Pulmonary artery endothelial cell (primary cell): Measurements from ENCODE around the gene MFN1. TPM values are rescaled to one million over a fixed set of nuclear protein-coding genes. Genes with fewer than 3 reads are reported as not detected.

Source experiments
- DNase-seq: peaks from one replicate; pipeline ENCODE4 v3.0.0-alpha.2; 2011; ENCODE audit warnings: low read depth, low spot score
- total RNA-seq: library from RNA; depleted of rRNA; stranded (reverse); fragments of >200 nt; gene quantifications from 2 replicates; pipeline ENCODE4 v1.2.3, GENCODE V29; 2014

MFN1 gene
- total RNA-seq, 1 donor from 2014 or later = 48.5 TPM

DNA sequence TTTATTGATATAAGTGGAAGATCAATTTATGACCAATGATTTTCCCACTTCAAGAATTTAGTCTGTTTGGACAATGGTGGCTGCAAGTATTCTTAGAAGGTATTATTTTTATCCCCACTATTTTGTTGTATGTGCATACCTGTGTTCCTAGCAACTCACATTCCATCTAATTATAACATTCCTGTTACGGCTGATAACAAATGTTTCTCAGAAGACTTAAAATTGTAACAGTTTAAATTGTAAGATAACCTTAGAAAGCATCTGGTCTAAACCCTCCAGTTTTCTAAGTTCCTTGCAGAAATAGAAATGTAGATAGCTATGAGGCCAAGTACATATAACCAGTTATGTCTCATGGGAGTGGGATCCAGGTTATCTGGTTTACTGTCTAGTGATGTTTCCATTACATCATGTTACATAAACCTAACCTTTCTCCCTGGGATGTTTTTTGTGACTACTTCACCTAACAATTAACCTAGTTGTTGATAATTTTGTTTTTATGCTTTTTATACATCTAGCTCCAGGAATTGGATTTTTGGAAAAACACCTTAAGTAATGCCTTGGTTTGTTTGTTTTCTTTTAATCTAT, 11.1 kb upstream of the MFN1 start:
- DNase-seq = no peak

DNA sequence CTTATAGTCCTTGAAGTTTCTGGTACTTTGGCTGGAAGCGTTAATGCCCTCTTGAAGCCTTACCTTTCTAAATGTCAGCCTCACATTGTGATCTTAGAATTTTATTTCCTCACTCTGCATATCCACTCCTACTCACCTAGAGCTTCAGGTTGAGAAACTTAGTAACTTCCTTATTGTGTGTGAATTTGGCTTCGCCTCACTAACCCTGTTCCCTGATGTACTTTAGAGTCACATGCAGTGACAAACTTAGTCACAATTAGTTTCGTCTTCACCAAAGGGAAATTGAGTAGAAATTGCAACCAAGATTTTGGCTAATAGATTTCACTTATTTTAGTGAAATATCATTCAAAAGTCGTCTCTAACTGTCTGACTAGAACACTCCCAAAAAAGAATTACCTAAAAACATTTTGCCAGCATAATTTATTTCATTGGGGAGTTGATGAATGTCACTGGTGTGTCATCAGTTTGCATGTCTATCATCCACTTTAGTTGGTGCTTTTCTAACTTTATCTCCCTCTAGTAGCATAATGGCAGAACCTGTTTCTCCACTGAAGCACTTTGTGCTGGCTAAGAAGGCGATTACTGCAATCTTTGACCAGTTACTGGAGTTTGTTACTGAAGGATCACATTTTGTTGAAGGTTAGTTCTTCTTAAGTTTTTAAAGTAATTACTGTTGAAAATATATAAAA, 960 bp downstream of the MFN1 start:
- no peak for DNase-seq

DNA sequence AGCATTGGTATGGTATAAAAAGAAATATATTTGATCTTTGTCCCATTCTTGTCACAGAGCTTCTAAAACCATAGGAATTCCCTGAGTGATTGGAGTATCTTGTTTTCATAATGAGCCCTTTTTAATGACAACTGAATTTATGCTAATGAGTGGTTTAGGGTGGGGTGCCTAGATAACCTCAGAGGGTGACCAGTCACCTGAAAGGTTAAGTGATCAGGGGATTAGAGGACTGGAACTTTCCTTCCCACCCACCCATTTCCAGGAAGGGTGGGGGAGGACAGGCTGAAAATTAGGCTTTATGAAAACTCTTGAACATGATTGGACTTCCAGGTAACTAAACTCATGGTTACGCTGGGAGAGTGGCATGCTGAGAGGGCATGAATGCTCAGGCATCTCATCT, 8.5 kb downstream of the MFN1 start:
- DNase-seq = no peak

DNA sequence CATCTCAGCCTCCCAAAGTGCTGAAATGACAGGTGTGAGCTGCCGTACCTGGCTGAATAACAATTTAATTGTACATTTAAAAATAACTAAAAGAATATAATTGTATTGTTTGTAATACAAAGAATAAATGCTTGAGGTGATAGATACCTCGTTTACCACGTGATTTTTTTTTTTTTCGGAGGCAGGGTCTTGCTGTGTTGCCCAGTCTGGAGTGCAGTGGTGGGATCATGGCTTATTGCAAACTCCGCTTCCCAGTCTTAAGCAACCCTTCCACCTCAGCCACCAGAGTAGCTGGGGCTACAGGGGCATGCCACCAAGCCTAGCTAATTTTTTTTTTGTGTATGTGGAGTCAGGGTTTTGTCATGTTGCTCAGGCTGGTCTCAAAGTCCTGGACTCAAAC, 15.8 kb downstream of the MFN1 start:
- no peak for DNase-seq

DNA sequence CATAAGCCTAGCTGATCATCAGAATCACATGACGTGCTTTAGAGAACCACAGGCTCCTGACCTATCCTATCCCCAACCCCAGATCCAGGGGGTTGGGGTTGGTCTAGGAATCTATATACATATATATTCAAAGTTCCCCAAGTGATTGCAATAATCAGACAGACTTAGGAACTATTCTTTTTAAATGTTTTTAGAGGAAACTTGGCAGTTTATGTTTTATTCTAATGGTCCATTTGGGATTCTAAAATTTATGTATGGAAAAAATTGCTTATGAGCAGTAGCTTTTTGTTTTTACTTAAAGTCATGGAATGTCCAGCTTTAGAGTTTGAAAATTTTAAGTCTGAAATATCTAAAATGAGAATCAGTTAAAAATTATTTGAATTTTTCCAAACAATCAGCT, 22.1 kb downstream of the MFN1 start:
- no peak for DNase-seq

DNA sequence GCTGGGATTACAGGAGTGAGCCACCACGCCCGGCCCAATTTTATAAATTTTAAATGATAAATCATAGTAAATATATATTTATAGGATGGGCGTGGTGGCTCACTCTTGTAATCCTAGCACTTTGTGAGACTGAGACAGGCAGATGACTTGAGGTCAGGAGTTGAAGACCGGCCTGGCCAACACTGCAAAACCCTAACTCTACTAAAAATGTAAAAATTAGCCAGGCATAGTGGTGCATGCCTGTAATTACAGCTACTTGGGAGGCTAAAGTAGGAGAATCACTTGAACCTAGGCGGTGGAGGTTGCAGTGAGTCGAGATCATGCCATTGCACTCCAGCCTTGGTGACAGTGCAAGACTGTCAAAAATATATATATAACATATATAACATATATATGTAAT, 26.4 kb downstream of the MFN1 start:
- no peak for DNase-seq

DNA sequence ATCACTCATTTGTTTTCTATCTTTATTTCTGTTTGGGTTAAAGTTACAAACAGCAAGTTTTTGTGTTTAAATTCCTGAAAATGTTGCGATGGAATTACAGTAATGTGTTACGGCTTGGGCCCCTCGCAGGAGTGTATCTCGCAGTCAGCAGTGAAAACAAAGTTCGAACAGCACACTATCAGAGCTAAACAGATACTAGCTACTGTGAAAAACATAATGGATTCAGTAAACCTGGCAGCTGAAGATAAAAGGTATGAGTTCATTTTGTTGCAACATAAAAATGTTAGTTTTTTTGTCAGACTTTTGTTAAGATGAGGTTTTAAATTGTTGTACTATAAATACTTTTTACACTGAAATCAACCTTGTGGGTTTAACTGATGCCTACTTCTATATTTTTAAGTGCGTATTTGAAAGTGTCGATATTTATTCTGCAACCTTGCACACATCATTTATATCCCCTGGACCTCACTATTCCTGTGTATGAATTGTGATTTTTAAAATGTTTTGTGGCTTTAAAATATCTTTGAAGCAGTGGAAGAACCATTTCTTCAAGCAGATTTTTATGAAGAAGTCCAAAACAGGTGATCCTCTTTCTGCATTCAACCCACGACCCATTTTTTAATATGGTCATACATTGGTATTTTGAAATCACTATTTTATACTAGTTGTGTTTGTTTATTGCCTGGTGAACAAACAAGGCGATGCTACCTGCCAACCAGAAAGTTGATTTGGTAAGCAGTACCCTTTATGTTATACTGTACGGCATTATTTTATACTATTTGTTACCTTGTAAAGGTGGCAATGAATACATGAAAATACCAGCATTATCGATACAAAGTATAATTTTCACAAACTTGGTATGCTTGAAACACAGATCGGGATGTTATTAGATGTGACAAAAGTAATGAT, 27.8 kb downstream of the MFN1 start:
- DNase-seq = no peak

DNA sequence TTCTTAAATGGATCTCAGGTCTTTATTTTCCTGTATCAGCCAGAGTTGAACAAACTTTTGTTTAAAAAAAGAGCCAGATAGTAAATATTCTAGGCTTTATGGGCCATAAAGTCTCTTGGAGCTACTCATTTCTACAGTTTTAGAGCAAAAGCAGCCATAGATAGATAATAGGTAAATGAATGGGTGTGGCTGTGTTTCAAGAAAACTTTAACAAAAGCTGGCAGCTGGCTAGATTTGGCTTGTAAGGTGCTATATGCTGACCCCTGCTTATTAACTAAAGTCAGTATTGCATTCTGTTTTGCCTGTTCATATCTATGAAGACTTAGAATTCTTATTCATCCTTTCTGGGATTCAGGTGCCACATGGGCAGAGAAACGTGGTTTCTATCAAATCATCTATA, 29.0 kb downstream of the MFN1 start:
- no peak for DNase-seq

DNA sequence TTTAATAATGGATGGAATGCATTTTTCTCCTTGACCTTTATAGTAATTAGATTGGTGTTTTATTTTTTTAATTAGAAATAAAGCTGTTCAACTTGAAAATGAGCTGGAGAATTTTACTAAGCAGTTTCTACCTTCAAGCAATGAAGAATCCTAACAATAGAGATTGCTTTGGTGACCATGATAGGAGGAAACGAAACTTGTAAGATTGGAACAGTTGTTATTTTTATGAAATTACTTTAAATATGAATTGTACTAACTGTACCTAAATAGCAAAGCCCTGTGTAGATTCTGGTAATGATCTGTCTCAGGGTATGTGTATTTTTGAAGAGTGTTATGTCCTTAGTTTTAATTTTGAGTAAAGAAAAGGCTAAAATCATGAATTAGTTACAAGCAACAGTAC, 44.4 kb downstream of the MFN1 start:
- DNase-seq = no peak

DNA sequence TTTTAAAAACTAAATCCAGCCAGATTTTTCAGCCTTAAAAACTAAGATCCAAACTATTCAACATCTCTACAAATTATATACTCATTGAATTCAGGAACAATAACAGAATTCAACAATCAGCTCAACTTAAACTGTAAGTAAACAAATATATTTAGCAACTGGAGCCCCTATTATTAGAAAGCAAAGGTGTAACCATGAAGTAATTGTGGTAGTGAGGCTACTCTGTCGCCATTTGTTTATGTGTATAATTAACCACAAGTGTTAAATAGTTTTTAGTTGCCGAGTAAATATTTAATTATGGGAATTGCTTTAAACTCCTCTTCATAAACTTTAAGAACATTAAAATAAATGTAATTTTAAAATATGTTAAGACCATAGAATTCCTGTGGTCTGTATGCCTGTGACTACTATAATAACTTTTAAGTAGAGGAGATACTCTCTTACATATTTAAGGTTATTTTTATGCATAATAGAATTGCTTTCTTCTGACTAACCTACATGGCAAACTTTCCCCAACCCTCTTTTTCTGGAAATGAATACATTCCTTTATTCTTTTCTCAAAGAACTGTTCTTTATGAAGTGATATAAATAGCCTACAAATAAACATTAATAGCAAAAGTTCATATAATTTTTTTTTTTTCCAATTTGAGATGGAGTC, 51.2 kb downstream of the MFN1 start:
- DNase-seq = no peak

DNA sequence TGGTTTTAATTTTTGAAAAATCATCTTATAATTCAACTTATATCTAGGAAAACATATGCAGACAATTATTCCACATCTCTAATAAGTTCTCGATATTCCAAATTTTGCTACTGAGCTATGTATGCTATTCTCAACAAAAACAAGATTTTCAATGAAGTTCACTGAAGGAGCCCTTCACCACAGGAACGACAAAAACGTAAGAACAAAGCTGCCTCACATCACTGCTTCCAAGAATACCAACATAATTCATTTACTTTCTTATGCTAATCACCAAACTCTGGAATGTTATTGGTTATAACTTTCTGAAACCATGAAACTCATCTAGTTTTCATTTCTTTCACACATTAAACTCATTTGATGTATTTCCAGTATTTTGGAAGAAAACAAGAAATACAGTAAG, 54.1 kb downstream of the MFN1 start:
- DNase-seq = no peak

DNA sequence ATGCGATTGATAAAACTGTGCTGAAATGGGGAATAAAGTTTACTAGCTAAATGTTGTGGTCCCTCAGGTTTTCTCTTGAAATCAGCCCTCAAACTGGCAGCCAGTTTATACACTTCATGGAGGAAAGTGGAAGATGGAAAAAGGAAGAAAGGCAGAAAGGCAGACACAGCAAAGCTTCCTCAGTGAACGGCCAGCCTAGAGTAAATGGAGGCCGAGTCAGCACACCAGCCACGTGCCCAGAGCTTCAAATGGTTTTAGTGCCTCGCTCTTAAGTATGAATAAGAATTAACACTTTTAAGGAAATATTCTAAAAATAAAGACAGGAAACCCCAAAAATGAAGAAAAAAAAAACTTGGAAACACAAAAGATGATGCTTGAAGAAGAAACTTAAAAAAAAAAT, 55.5 kb downstream of the MFN1 start:
- DNase-seq = no peak

DNA sequence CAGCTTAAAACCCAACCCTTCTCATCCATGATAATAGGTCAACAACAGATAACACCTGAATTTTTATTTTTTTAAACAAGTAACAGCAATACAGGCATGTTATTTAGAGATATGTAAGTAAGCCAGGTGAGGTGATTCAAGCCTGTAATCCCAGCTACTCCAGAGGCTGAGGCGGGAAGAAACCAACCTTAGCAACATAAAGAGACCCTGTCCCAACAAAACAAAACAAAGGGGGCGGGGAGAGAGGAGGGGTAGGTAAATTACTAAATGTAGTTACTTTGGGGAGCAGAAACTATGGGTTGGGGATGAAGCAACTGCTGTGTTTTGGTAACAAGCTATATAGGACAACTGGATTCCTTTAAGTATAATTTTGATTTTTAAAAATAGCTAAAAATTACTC, 56.8 kb downstream of the MFN1 start:
- no peak for DNase-seq

DNA sequence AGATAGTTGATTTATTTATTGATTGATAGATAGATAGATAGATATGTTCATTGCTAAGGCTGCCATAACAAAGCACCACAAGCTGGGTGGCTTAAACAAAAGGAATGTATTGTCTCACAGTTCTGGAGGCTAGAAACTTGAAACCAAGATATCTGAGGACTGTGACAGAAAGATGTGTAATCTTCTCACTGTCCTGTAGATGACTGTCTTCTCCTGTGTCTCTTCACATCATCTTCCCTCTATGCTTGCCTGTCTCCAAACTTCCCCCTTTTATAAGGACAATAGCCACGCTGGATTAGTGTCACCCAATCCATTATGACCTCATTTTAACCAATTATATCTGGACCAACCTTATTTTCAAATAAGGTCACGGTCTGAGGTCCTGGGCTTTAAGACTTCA, 62.8 kb downstream of the MFN1 start:
- no peak for DNase-seq

DNA sequence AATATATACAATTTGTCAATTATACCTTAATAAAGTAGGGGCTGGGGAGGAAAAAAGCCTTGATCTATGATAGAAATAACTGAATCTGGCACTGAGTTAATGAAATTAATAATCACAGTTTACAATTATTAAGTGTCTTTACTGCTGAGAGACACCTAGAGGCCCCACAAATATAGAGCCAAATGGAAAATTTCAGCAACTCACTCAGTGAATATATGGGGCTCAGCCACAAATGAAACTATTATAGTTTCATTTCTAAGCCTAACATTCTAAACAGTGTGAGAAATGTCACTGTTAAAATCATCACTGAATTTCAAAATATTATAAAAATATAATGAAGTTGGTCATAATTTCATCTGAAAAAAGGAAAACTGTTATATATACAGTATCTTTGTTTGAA, 63.5 kb downstream of the MFN1 start:
- DNase-seq = no peak

DNA sequence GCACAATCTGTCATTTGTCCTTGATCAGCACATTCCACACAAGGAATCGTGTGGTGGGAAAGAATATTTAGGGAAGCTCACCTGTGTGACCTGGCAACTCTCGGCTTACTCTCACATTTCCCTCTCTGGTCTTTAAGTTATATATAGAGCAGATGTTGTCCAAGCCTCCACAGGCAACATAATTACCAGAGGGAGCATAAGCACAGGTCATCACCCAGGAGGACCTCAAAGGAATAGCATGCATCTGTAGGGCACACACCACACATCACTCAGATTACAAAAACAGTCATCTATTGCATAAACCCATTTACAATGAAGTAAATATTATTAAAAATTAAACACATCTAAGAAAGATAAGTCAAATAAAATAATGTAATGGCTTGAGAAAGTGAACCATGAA, 67.3 kb downstream of the MFN1 start:
- DNase-seq = no peak

DNA sequence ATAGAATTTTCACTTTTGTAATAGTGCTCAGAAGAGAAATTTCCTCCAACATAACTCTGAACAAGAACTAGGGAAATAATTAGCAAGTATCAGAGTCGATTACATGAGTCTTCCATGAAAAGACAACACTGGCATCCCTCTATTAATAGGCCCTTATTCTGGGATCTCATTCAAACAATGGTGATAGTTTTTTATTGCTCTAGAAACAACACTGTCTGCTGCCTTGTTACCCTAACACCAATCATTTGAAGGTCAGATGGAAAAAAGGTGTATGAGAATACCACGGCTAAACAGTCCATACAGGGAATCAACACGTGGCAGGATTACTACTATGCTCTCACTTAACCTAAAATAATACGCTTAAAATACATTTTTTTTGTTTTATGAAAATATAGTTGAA, 67.9 kb downstream of the MFN1 start:
- no peak for DNase-seq

DNA sequence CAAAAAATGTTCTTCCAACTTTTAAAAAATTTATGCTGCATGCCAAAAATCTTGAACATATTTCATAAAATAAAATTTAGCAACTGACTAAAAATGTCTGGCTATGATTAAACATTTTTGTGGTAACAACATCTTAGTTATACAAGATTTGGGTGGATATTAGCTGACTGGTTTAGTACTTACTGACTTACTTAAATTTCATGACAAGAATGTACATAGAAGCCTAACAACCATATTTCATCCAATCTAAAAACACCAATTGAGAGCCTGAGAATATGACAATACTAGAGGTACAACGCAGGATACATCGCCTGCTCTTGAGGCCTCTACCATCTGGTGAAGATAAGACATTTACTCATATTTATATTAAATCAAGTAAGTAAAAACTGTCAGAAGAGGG, 69.2 kb downstream of the MFN1 start:
- no peak for DNase-seq

DNA sequence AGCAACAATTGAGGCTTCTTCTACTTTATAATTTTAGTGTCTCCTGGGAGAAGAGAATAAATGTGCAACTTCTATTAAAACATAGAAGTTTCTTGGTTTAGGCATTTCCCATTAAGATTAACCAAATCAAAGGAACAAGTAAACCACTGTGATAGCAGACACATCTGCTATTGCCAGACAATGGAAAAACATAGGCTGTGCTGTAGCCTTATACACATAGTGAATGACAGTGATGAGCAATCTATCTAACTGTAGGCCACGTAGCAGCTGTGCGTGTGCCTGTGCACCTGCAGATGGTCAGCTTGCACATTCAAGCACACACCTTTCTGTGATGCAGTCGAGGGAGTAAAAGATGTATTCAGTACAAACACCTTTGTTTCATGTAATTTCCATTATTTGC, 71.1 kb downstream of the MFN1 start:
- DNase-seq = no peak

DNA sequence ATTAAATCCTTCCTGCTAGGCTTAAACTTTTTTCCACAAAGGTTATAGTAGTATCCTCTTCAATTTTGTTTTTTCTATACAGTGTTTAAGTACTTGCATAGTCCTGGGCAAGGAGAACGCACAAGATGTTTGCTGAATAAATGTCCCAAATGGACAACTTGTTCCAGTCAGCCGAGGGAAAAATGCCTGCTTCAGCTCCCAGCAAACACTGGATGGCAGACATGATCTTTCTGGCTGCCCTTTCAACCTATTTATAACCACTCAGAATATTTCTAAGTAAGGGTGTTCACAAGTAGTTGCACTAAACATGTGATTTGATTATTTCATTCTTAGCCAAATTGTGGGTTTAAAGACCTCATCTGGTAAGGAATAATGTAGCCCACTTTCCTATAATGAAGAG, 74.0 kb downstream of the MFN1 start:
- DNase-seq = peak; percentile 11

DNA sequence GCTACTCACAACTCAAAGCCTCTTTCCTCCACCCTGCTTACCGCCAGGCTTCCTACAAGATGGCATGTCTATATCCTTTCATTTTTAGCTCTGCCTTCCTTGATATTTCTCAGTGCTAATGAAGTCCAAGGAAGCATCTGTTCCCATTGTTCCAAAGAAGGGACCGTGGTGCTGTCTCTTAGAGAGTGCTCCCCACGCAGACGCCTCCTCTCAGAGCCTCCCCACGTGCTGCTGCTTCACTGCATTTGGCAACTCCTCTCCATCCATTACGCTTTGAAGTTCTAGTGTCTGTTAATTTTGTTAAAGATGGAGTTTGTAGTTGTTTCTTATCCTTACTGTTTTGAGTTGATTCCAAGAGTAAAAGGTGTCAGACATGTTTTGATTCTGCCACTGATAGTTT, 77.6 kb downstream of the MFN1 start:
- DNase-seq = no peak

DNA sequence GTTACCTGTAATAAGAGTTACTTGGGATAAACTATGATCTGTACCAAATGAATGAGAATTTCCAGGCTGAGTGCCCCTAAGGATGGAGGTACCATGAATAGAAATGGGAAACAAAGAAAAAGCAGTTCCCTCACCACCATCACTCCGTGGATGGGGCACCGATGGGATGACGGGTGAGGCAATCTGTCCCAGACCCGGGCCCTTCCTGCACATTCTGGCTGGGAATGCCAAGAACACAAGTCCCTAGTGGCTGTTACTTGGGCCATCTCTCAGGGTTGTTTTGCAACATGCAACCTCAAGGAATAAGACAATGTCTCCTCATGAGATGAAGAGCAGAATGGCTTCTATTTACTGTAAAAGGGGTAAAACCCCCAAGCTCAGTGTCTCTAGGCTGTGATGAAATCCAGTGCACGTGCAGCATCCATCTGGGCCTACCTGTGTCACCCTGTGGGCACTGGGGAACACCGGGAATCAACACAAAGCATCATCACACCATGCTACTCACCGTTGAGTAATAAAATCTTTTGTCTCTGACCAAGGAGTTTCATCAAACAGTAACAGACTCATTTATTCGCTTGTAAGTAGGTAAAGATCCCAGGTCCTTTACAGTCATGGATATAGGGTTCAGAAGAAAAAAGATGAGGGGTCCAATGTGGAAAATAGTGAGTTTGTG, 81.5 kb downstream of the MFN1 start:
- no peak for DNase-seq
